Endodermal cell (in vitro differentiated cells): ENCODE measurements around the gene CDS2. TPM values are rescaled to one million over a fixed set of nuclear protein-coding genes. Genes with fewer than 3 reads are reported as not detected.

ENCODE experiments used
- DNase-seq: peaks from one replicate; pipeline ENCODE4 v3.0.0-alpha.2; 2017
- H3K27ac ChIP-seq: 2 replicates; pipeline ENCODE4 v1.5.1; 2013; ENCODE audit warnings: mild to moderate bottlenecking, low read depth, low read length, moderate library complexity
- H3K27me3 ChIP-seq: 2 replicates; pipeline ENCODE4 v1.6.1; 2013; ENCODE audit warnings: mild to moderate bottlenecking, low read length, moderate library complexity; ENCODE audit not compliant: insufficient read depth, control insufficient read depth, poor library complexity, severe bottlenecking
- H3K36me3 ChIP-seq: 2 replicates; pipeline ENCODE4 v1.7.0; 2013; ENCODE audit warnings: mild to moderate bottlenecking, low read length, moderate library complexity; ENCODE audit not compliant: control insufficient read depth, insufficient read depth
- H3K4me1 ChIP-seq: one replicate; pipeline ENCODE4 v1.7.0; 2013; ENCODE audit warnings: low read length; ENCODE audit not compliant: control insufficient read depth, insufficient read depth
- H3K4me3 ChIP-seq: 2 replicates; pipeline ENCODE4 v1.5.1; 2013; ENCODE audit warnings: mild to moderate bottlenecking, low read length, moderate library complexity
- H3K9ac ChIP-seq: 2 replicates; pipeline ENCODE4 v1.6.1; 2013; ENCODE audit warnings: mild to moderate bottlenecking, low read length, moderate library complexity; ENCODE audit not compliant: poor library complexity, severe bottlenecking; ENCODE audit errors: extremely low read depth
- H3K9me3 ChIP-seq: 2 replicates; pipeline ENCODE4 v1.6.1; 2013; ENCODE audit warnings: mild to moderate bottlenecking, low read length, moderate library complexity; ENCODE audit not compliant: control insufficient read depth
- H3K27ac Mint-ChIP-seq: 2 replicates; pipeline ENCODE4 v1.8.0; 2020; ENCODE audit warnings: mixed read lengths
- H3K27me3 Mint-ChIP-seq: 2 replicates; pipeline ENCODE4 v1.8.0; 2021; ENCODE audit warnings: mild to moderate bottlenecking, mixed read lengths; ENCODE audit not compliant: insufficient read depth
- H3K36me3 Mint-ChIP-seq: 2 replicates; pipeline ENCODE4 v1.8.0; 2020; ENCODE audit warnings: low read depth, mixed read lengths
- H3K4me1 Mint-ChIP-seq: 2 replicates; pipeline ENCODE4 v1.8.0; 2020; ENCODE audit warnings: mixed read lengths
- H3K4me3 Mint-ChIP-seq: 2 replicates; pipeline ENCODE4 v1.8.0; 2020; ENCODE audit warnings: mild to moderate bottlenecking, moderate library complexity, mixed read lengths
- H3K9me3 Mint-ChIP-seq: 2 replicates; pipeline ENCODE4 v1.8.0; 2020; ENCODE audit warnings: mild to moderate bottlenecking, mixed read lengths
- CTCF ChIP-seq: fragments of 200-600 bp; sonication (generic); conservative IDR thresholded peaks from 2 replicates; pipeline ENCODE4 v1.5.0; 2021; ENCODE audit warnings: antibody characterized with exemption, mild to moderate bottlenecking
- WGBS, 2 experiments: methylation state at CpG; one replicate each; pipeline versions ENCODE4 v1.1.5 to v1.1.7; 2013; ENCODE audit warnings: missing lambda C conversion rate in 2 of 2, mixed read lengths in 1 of 2; ENCODE audit not compliant: insufficient coverage in 1 of 2, insufficient read length in 1 of 2; 5-methylcytosine and 5-hydroxymethylcytosine counted together
- total RNA-seq, 2 donors: library from RNA; stranded (reverse); fragmentation: NEBNext Ultra II Directional in 1 of 2; extraction: Animal tissue kit (Norgen Biotek cat#: 25700) in 1 of 2; gene quantifications; 2 replicates in 1 of 2; 3 replicates in 1 of 2; pipeline ENCODE4 v1.2.1, GENCODE V29; 2021

CDS2 gene
- total RNA-seq, 2 donors from 2014 or later, result 66.8 to 77.1 TPM

- Mint-ChIP-seq H3K36me3 (no peaks in the 10 kb centered on the region), H3K27me3 (no peaks in the 10 kb centered on the region), H3K9me3 (no peaks in the 10 kb centered on the region), H3K4me1 (no peaks in the 10 kb centered on the region), H3K4me3 (no peak overlapping the region), H3K27ac (no peak overlapping the region)
- H3K27ac ChIP-seq, result no peak overlapping the region
- H3K9me3 ChIP-seq, result no peaks in the 10 kb centered on the region
- no peaks in the 10 kb centered on the region for H3K27me3 ChIP-seq
- no peak overlapping the region for H3K9ac ChIP-seq
- WGBS, 2 experiments, result 94 to 96% methylated on average over 9 to 10 of the region's 10 CpGs
- H3K36me3 ChIP-seq, result no peaks in the 10 kb centered on the region
- H3K4me1 ChIP-seq, result no peaks in the 10 kb centered on the region
- no peak for DNase-seq
- H3K4me3 ChIP-seq, result no peak overlapping the region
- TF ChIP-seq CTCF, result no peak
Measured at GRCh38 chr20:5080384-5080877, 46.4 kb upstream of the CDS2 start.

- Histone ChIP-seq H3K9ac (no peak overlapping the region), H3K9me3 (no peaks in the 10 kb centered on the region), H3K27ac (no peak overlapping the region), H3K4me1 (no peaks in the 10 kb centered on the region), H3K4me3 (no peak overlapping the region), H3K36me3 (no peaks in the 10 kb centered on the region), H3K27me3 (no peaks in the 10 kb centered on the region)
- no peaks in the 10 kb centered on the region for H3K9me3 Mint-ChIP-seq
- no peaks in the 10 kb centered on the region for H3K36me3 Mint-ChIP-seq
- no peaks in the 10 kb centered on the region for H3K27me3 Mint-ChIP-seq
- no peak overlapping the region for H3K27ac Mint-ChIP-seq
- TF ChIP-seq CTCF, result no peak
- no peak for DNase-seq
- no peaks in the 10 kb centered on the region for H3K4me1 Mint-ChIP-seq
- 97 to 100% methylated on average over 3 to 4 of the region's 4 CpGs for WGBS, 2 experiments
- H3K4me3 Mint-ChIP-seq, result no peak overlapping the region
Measured at GRCh38 chr20:5085380-5085779, 41.4 kb upstream of the CDS2 start.

- 59 to 91% methylated on average over 2 to 3 of the region's 3 CpGs for WGBS, 2 experiments
- Mint-ChIP-seq H3K9me3 (no peaks in the 10 kb centered on the region), H3K27ac (no peak overlapping the region), H3K4me3 (no peak overlapping the region), H3K27me3 (no peaks in the 10 kb centered on the region), H3K4me1 (peaks cover 4% of the 10 kb centered on the region), H3K36me3 (peaks cover 8% of the 10 kb centered on the region)
- no peaks in the 10 kb centered on the region for H3K27me3 ChIP-seq
- H3K9ac ChIP-seq, result no peak overlapping the region
- no peak for DNase-seq
- H3K27ac ChIP-seq, result no peak overlapping the region
- no peaks in the 10 kb centered on the region for H3K36me3 ChIP-seq
- TF ChIP-seq CTCF, result no peak
- no peak overlapping the region for H3K4me3 ChIP-seq
- H3K4me1 ChIP-seq, result no peaks in the 10 kb centered on the region
- H3K9me3 ChIP-seq, result no peaks in the 10 kb centered on the region
Measured at GRCh38 chr20:5088688-5089087, 38.1 kb upstream of the CDS2 start.
